Measurements from ENCODE around the gene CHD3.

The CHD3 gene

GRCh38 chr17:7873051-7873450 is 15.5 kb upstream of the CHD3 start:
- DNase-seq: no peak

- DNase-seq: no peak
Observed at GRCh38 chr17:7875804-7876370, 12.7 kb upstream of the CHD3 start.

GRCh38 chr17:7878234-7878633 is 10.4 kb upstream of the CHD3 start:
- DNase-seq: no peak

GRCh38 chr17:7880076-7880868 is 8.3 kb upstream of the CHD3 start:
- DNase-seq: no peak

GRCh38 chr17:7881276-7882054 is 7.1 kb upstream of the CHD3 start:
- DNase-seq: no peak

GRCh38 chr17:7882068-7882467 is 6.5 kb upstream of the CHD3 start:
- no peak for DNase-seq

- DNase-seq: no peak
Observed at GRCh38 chr17:7882629-7883028, 6.0 kb upstream of the CHD3 start.

- peak in 4 of 5 donors; percentile 19 to 42 (median 25) for DNase-seq
Observed at GRCh38 chr17:7883781-7884386, 4.7 kb upstream of the CHD3 start.

GRCh38 chr17:7884581-7885366 is 3.8 kb upstream of the CHD3 start:
- DNase-seq: peak in 4 of 5 donors; percentile 22 to 57 (median 26)

GRCh38 chr17:7885367-7886226 is 3.0 kb upstream of the CHD3 start:
- peak in 3 of 5 donors; percentile 24 to 48 (median 37) for DNase-seq

- peak; percentile 40 to 69 (median 62) for DNase-seq
Observed at GRCh38 chr17:7886227-7887037, 2.2 kb upstream of the CHD3 start.

- no peak for DNase-seq
Observed at GRCh38 chr17:7887038-7887481, 1.5 kb upstream of the CHD3 start.

GRCh38 chr17:7887482-7888183 is 956 bp upstream of the CHD3 start:
- DNase-seq: peak; percentile 69 to 94 (median 83)

GRCh38 chr17:7889166-7889955 is 772 bp downstream of the CHD3 start:
- peak in 2 of 5 donors; percentile 19 to 28 for DNase-seq

- DNase-seq: no peak
Observed at GRCh38 chr17:7893187-7893880, 4.7 kb downstream of the CHD3 start.

GRCh38 chr17:7894226-7894625 is 5.6 kb downstream of the CHD3 start:
- DNase-seq: no peak

- DNase-seq: no peak
Observed at GRCh38 chr17:7894866-7895265, 6.3 kb downstream of the CHD3 start.

- no peak for DNase-seq
Observed at GRCh38 chr17:7897090-7897489, 8.5 kb downstream of the CHD3 start.

Measured in T-helper 1 cell (primary cell).